CD4-positive, alpha-beta T cell (primary cell): ENCODE measurements around the gene TRIP4. TPM values are rescaled to one million over a fixed set of nuclear protein-coding genes. Genes with fewer than 3 reads are reported as not detected.

Source experiments
- ATAC-seq: fragments of 200-7000 bp; cut with Tn5 transposase; one replicate; pipeline ENCODE4 v1.10.0; 2022; ENCODE audit warnings: mild to moderate bottlenecking; ENCODE audit not compliant: poor library complexity
- CTCF ChIA-PET: fragments of 350-600 bp; sonication (Branson Sonifier 250); formaldehyde crosslinking; loops from one replicate; lab custom pipeline; 2021; ENCODE audit warnings: antibody characterized with exemption, inconsistent platforms; lab: Charles Lee
- POLR2A ChIA-PET: fragments of 350-600 bp; sonication (Branson Sonifier 250); formaldehyde crosslinking; loops from one replicate; lab custom pipeline; 2021; ENCODE audit warnings: antibody characterized with exemption, inconsistent platforms; lab: Charles Lee
- DNase-seq, 14 experiments: peaks; one replicate each; pipeline ENCODE4 v3.0.0-alpha.2; 2013 to 2020; ENCODE audit warnings: mixed read lengths in 2 of 14
- H3K27ac ChIP-seq, 2 donors: one replicate each; pipeline versions ENCODE4 v1.5.1 to v1.7.0; 2013; ENCODE audit warnings: low read length in 2 of 2, low read depth in 1 of 2, mild to moderate bottlenecking in 1 of 2
- H3K27me3 ChIP-seq, 2 experiments: 1 replicate in 1 of 2; 2 replicates in 1 of 2; pipeline versions ENCODE4 v1.6.1 to v1.7.0; 2013; ENCODE audit warnings: low read length in 2 of 2, control low read depth in 1 of 2, mild to moderate bottlenecking in 1 of 2, moderate library complexity in 1 of 2; ENCODE audit not compliant: insufficient read depth in 2 of 2, control insufficient read depth in 1 of 2
- H3K36me3 ChIP-seq: one replicate; pipeline ENCODE4 v1.6.1; 2013; ENCODE audit warnings: low read length, control low read depth; ENCODE audit not compliant: insufficient read depth
- H3K4me1 ChIP-seq: one replicate; pipeline ENCODE4 v1.6.1; 2013; ENCODE audit warnings: low read length, control low read depth; ENCODE audit not compliant: insufficient read depth
- H3K4me3 ChIP-seq: one replicate; pipeline ENCODE4 v1.5.1; 2013; ENCODE audit warnings: mild to moderate bottlenecking, low read length, moderate library complexity
- H3K9me3 ChIP-seq, 2 experiments: 1 replicate in 1 of 2; 2 replicates in 1 of 2; pipeline versions ENCODE4 v1.6.1 to v1.7.0; 2013; ENCODE audit warnings: low read length in 2 of 2, mild to moderate bottlenecking in 2 of 2, control low read depth in 1 of 2, moderate library complexity in 1 of 2; ENCODE audit not compliant: control insufficient read depth in 1 of 2, insufficient read depth in 1 of 2
- H3K27ac Mint-ChIP-seq: one replicate; pipeline ENCODE4 v1.8.0; 2020; ENCODE audit warnings: mixed read lengths
- H3K27me3 Mint-ChIP-seq: one replicate; pipeline ENCODE4 v1.8.0; 2021; ENCODE audit warnings: mixed read lengths
- H3K36me3 Mint-ChIP-seq: one replicate; pipeline ENCODE4 v1.8.0; 2021; ENCODE audit warnings: low read depth, mixed read lengths
- H3K4me1 Mint-ChIP-seq: one replicate; pipeline ENCODE4 v1.8.0; 2021; ENCODE audit warnings: low read depth, mixed read lengths
- H3K4me3 Mint-ChIP-seq: one replicate; pipeline ENCODE4 v1.8.0; 2020; ENCODE audit warnings: mild to moderate bottlenecking, mixed read lengths
- H3K9me3 Mint-ChIP-seq: one replicate; pipeline ENCODE4 v1.8.0; 2020; ENCODE audit warnings: mixed read lengths
- CTCF ChIP-seq: fragments of 200-600 bp; IDR thresholded peaks from one replicate; pipeline ENCODE4 v1.8.0; 2022; ENCODE audit warnings: antibody characterized with exemption, mild to moderate bottlenecking
- intact Hi-C, 2 experiments: fragments of 100-400 bp; cut with DNase I in 1 of 2; cut with micrococcal nuclease in 1 of 2; formaldehyde crosslinking; loops; one replicate each; pipeline versions ENCODE4 v1.15.1 to v1.9.0; 2023 to 2025; cut with DNase I, micrococcal nuclease
- total RNA-seq, 174 experiments: library from RNA in 2 of 174; stranded (reverse) in 2 of 174; gene quantifications; one replicate each; pipeline ENCODE4 v1.2.3 and lab custom pipeline; 2021 to 2026

TRIP4 gene
- total RNA-seq, 2 experiments from 2014 or later, result 9.6 to 10.7 TPM

GRCh38 chr15:64454282-64454681, 66.6 kb downstream of the TRIP4 start:
- intact Hi-C loops, result no loop called here
- Histone ChIP-seq H3K4me3 (no peak overlapping the region), H3K4me1 (peaks cover 15% of the 10 kb centered on the region), H3K27ac (no peak overlapping the region), H3K9me3 (no peaks in the 10 kb centered on the region), H3K27me3 (no peaks in the 10 kb centered on the region), H3K36me3 (peaks cover 7% of the 10 kb centered on the region)
- ATAC-seq (no peak), DNase-seq (no peak)
- Mint-ChIP-seq H3K4me3 (no peak overlapping the region), H3K36me3 (peaks cover 5% of the 10 kb centered on the region), H3K9me3 (no peaks in the 10 kb centered on the region), H3K4me1 (peaks cover 66% of the 10 kb centered on the region), H3K27me3 (no peaks in the 10 kb centered on the region), H3K27ac (peak overlapping the region; percentile 3)
- POLR2A ChIA-PET, result no interaction called here
- TF ChIP-seq CTCF, result no peak
- CTCF ChIA-PET, result no interaction called here

GRCh38 chr15:64455961-64456371, 68.3 kb downstream of the TRIP4 start:
- Histone ChIP-seq H3K9me3 (no peaks in the 10 kb centered on the region), H3K27me3 (no peaks in the 10 kb centered on the region), H3K36me3 (peaks cover 3% of the 10 kb centered on the region), H3K27ac (no peak overlapping the region), H3K4me3 (no peak overlapping the region), H3K4me1 (peaks cover 17% of the 10 kb centered on the region)
- peaks cover 13% of the 10 kb centered on the region for H3K36me3 Mint-ChIP-seq
- CTCF ChIA-PET, result no interaction called here
- DNase-seq (peak in 3 of 14 experiments; percentile 26 to 50 (median 35)), ATAC-seq (no peak)
- H3K27me3 Mint-ChIP-seq, result no peaks in the 10 kb centered on the region
- no peak for TF ChIP-seq CTCF
- peaks cover 70% of the 10 kb centered on the region for H3K4me1 Mint-ChIP-seq
- H3K27ac Mint-ChIP-seq, result peak overlapping the region; percentile 83
- H3K9me3 Mint-ChIP-seq, result no peaks in the 10 kb centered on the region
- POLR2A ChIA-PET, result interaction anchor here (0.6 to 1.2 kb wide), 5 partner anchors 8 to 194 kb away, joined by 3 read pairs; no protein-coding TSS in a partner anchor
- H3K4me3 Mint-ChIP-seq, result peak overlapping the region; percentile 79
- intact Hi-C loops, result no loop called here

- Histone ChIP-seq H3K4me1 (peaks cover 21% of the 10 kb centered on the region), H3K9me3 (no peaks in the 10 kb centered on the region), H3K36me3 (peaks cover 3% of the 10 kb centered on the region), H3K27me3 (no peaks in the 10 kb centered on the region), H3K27ac (no peak overlapping the region), H3K4me3 (no peak overlapping the region)
- ATAC-seq, result no peak
- Mint-ChIP-seq H3K4me3 (peak overlapping the region; percentile 79), H3K9me3 (no peaks in the 10 kb centered on the region), H3K36me3 (peaks cover 19% of the 10 kb centered on the region), H3K27me3 (no peaks in the 10 kb centered on the region), H3K4me1 (peaks cover 75% of the 10 kb centered on the region), H3K27ac (peak overlapping the region; percentile 83)
- intact Hi-C loops, result no loop called here
- CTCF ChIA-PET, result interaction anchor here (1.2 kb wide), 1 partner anchor 304 kb away, joined by 3 read pairs; no protein-coding TSS in a partner anchor
- POLR2A ChIA-PET, result interaction anchor here (0.9 kb wide), 1 partner anchor 18 kb away, joined by 3 read pairs; no protein-coding TSS in a partner anchor
- DNase-seq, result no peak
- TF ChIP-seq CTCF, result no peak
These were observed 69.0 kb downstream of the TRIP4 start for GRCh38 chr15:64456634-64457108.
